UCSD-AML1 (cell line): ENCODE data around the gene JPH3.

ENCODE experiments used
- DNase-seq: peaks from one replicate; lab custom pipeline; 2025; ENCODE audit not compliant: unreplicated experiment; lab: John Stamatoyannopoulos, UW

Gene JPH3

DNA sequence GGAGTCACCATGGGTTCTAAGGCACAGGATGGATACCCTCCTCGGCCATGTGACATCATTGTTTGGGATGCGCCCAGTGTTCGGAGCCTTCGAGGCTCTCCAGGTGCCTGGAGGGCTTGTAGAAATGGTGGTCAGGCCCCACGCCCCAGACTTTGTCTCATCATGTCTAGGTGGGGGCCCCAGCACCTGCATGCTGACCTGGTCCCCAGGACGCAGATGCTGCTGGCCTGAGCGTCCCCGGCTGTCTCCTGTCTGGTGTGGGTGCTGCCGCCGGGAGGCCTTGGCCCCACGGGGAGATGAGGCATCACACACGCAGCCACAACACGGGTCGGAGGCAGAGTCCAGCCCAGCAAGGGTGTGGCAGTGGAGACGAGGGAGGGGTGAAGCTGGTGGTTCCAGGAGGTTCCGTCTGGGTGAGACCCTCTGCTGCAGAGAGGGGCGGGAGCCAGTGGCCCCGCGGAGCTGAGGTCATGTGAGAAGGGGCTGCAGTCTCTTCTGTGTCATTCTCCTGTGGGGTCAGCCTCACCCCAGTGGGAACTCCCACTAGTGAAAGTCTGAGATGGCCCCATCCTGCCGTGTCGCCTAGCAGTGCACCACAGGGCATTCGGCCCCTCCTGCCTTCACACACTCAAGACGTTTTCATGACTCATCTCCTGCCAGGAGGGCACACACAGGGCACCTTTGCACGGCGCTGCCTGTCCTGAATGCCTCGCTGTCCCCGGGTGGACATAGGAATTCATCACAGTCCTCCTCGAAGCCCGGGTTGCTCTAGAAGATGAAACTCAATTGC, 46.6 kb downstream of the JPH3 start:
- no peak for DNase-seq

DNA sequence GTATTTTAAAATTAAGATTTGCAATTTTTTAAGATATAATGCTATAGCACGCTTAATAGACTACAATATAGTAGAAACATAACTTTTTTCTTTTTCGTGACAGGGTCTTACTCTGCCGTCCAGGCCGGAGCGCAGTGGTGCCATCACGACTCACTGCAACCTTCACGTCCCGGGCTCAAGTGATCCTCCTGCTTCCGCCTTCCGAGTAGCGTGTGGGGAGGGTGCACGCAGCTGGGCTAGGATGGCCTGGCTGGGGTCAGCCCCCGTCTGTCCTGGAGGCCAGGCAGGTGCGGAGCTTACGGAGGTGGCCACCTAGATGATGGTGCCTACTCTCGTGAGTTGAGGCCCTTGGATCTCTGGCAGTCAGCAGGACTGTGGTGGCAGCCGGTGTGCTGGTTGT, 50.1 kb downstream of the JPH3 start:
- DNase-seq, result no peak

DNA sequence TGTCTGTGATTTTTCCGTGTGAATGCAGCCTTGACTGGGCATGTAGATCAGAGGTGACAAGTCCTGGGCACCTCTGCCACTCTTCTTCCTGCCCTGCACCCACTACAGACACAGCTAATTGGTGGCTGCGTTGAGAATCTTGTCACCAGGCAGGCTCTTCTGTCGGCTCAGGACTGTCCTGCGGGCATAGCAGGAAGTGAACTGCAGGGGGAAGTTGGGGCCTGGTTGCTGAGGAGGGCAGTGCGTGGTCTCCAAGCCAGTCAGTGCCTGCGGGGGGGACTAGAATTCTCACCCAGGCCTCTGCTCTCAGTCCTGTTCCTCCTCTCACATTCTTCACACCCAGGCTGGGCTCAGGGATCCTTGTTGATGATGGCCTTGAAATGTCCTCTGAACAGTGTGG, 50.5 kb downstream of the JPH3 start:
- no peak for DNase-seq

DNA sequence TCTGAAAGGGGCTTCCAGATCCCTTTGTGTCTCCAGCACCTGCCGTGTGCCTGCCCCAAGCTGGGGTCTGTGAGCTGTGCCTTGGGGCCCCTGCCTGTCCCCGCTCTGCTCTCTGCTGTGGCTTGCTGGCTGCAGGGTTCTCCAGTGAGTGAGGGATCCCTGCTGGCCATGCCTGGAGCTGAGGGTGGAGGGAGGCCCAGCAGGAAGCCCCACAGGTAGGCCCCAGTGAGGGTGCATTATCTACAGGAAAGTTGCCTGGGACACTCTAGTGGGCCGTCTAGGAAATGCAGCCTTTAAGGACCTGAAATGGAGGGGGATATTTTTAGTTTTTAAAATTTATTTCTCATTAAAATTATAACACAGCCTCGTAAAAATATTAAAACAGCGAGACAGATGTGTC, 50.9 kb downstream of the JPH3 start:
- DNase-seq, result no peak

DNA sequence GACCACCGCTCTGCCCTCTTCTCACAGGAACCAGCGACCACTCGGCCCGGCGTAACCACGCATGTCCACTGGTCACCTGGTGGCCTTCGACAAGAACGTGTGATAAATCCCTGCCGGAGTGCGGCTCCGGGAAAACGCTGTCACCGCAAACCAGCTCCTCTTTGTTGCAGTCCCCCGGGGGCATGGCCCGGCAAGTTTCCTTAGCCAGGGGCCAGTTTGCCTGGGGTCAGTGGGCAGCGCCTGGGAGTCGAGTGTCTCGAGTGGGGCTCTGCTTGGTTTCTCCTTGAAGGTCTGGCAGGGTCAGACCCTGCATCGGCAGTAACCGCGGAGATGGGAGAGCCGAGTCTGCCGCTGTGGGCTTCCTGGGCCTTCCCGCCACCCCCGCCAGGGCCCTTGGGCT, 52.5 kb downstream of the JPH3 start:
- no peak for DNase-seq

DNA sequence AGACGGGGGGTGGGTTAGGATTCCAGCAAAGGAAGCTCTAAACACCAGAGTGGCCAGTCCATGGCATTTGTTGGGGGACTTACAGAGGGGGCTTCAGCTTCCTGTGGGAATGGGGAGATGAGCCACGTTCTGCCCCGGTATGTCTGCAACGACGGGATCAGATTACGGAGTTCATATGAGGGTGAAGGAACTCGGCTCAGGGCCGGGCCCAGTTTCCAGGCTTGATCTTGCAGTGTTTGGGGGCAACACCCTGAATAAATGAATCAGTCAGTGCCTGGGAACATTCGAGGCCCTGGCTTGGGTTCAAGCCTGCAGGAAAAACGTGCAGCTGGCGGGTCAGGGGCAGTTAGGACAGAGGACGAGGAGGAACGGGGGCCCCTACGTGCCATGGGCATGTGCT, 54.0 kb downstream of the JPH3 start:
- no peak for DNase-seq

DNA sequence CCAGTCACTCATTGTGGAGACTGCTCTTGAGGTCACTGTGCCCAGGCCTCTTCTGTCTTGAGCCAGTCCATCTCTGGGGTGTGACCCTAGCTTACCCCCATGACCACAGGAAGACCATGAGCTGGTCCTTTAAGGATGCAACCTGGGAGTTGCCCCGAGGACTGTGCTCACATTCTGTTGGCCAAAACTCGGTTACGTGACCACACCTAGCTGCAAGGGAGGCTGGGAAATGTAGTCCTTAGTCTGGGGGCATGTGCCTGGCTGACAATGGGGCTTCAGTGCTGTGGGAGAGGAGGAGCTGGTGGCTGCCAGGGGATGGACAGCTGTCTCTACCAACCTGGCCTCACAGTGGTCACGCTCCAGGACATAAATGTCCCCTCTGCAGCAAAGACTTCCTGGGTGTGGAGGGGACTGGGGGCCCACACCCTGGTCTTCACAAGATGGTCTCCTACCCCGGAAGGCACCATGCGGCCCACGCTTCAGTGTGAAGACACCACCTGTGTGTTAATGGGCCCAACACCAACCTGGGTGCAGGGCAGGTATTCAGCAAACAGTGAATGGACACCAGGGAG, 55.4 kb downstream of the JPH3 start:
- DNase-seq, result no peak

DNA sequence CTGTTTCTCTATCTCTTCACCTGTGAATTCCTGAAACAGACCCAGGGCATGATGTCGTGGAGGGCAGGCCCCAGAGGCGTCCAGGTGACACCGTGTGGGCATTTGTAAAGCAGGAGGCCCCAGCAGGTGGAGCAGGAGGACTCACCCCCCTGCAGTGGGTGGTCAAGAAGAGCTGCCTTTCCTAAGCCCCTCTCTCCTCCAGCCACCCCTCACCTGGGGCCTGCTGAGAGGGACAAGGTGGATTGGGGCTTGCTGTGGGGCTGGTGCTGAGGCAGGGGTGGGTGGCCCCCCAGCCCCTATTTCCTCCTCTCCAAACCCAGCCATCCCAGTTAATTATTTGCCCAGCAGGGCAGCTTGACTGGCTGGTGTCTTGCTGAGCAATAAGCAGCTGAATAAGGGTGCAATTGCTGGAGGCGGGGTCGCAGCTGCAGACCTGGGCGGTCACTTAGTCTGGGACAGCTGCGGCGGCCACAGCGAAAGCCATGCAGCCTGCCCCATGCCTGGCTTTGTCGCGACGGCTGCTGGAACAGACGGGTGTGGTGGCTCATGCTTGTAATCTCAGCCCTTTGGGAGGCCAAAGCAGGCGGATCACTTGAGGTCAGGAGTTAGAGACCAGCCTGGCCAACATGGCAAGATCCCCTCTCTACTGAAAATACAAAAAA, 56.4 kb downstream of the JPH3 start:
- DNase-seq, result no peak

DNA sequence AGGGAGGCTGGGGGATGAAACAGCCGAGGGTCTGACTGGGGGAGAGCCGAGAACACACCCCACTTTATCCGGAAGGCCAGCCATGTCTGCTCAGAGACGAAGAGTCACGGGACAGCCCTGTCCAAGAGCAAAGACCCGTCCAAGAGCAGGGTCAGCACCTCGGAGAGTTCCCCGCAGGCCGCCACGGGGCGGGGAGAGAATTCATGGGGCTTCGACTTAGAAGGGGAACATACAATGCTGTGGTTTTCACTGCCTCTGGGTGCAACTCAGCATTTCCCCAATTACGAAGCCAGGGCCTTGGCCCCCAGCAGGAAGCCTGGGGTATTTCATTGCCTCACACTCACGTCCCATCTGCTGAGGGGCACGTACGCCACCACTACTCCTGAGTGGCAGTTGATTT, 59.3 kb downstream of the JPH3 start:
- DNase-seq, result peak; percentile 73

DNA sequence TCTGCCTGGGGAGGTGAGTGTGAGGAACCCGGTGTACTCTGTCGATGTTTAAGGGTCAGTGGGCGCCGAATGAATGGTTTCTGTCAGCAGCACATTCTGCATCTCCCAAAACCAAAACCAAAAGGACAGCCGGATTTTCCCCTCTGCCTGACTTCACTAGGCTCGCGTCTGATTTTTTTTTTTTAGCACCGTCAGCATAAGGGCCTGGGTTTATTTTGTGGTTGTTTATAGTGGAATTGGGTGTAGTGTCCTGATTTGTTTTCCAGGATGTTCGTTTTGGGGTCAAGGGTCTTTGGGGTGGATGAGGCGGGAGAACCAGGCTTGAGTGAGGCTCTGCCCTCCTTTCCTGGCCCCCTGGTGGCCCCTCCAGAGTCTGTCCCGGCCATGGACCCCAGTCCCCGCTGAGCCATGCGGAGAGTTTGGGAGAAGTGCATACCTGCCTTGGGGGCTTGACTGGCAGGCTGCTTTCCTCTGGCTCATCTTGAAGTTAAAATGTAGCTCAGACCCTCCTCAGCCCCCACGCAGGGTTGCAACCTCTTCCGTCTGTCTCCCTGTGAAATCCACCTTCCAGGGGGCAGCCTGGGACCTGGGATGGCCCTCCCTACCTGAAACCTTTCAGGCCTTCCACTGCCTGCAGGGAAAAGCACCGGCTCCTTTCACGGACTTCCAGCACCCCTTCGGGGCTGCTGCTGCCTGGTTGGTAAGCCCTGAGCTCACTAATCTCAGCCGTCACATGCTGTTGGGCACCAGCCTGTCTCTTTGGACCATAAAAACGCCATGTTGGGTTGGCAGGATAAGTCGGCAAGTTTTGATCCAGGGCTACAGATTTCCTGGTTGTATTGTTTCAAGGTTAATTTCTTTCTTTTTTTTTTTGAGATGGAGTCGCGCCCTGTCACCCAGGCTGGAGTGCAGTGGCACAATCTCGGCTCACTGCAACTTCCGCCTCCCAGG, 60.2 kb downstream of the JPH3 start:
- no peak for DNase-seq

DNA sequence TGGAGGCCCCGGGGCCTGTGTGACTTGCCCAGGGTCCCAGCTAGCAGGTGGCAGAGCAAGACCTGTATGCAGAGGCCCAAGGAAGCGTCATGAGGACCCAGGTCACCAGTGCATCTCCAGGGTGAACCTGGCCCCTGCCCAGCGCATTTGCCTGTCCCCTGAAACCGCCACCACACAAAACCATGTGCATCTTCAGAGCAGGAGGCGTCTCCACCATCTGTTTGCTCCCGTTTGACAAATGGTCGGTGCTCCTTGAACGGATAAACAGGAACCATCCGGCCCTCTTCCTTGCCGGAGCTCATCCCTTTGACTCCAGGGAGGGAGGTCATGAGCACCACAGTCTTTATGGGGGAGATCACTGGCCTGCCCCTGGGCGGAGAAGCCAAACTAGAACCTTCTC, 62.5 kb downstream of the JPH3 start:
- no peak for DNase-seq

DNA sequence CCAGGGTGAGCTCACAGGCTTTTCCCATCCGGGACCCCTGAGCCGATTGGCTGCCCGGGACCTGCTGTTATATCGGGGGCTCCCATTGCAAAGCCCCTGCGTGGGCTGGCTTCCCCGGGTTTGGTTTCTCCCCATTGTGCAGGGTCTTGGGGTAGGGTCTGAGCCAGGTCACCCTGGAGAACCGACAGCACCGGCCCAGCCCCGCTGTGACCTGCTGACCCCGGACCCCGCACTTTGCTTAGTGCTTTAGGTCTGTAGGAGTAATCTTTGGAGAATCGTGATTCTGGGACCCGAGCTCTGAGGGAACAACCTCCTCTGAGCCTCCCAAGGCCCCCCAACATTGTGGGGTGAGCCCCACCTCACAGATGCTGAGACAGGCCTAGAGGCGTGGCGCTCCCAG, 62.9 kb downstream of the JPH3 start:
- no peak for DNase-seq

DNA sequence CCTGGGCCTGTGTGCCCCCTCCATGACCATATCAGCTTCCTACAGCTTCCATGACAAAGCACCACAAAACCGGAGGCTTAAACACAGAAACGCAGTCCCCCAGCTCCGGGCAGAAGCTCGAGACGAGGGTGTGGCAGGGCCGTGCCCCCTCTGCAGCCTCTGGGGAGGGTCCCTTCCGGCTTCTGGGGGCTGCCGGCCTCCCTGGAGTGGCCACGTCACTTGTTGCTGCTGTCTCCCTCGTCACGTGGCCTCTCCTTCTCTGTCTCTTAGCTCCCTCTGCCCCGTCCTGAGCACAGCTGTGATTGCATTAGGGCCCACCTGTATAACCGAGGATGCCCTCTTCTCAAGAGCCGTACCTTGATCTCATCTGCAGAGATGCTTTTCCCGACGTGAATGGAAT, 64.6 kb downstream of the JPH3 start:
- no peak for DNase-seq

DNA sequence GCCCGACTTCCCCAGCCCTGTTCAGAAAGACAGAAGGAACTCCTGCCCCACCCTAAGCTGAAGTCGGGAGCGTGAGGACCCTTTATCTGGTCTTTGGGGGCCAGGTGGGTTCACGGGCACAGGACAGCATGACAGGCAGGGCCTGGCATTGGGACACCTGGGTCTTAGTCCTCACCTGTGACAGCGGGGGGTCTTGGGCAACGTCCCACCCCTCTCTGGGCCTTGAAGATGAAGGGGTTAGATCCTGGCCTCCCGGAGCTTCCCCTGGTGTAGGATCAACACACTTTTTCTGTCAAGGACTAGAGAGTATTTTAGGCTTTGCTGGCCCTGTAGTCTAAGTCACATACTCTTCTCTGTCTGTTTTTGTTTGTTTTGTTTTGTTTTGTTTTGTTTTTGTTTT, 65.1 kb downstream of the JPH3 start:
- no peak for DNase-seq

DNA sequence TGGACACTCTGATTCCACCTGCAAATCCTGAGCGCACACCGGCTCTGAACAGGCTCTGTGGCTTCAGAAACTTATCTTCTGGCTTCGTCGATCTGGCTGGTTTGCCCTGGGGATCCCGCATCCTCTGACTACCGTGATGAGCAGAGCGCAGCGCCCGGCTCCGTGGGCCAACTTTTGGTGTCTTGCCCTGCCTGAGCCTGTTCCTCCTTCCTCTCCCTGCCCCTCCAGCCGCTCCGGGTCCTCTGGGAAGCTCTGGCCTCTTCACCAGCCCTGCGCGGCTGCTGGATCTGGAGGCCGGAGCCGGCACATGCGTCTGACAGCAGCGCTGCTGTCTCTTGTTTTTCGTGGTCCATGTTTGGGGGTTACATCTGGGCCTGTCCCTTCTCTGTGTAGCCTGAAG, 65.6 kb downstream of the JPH3 start:
- no peak for DNase-seq

DNA sequence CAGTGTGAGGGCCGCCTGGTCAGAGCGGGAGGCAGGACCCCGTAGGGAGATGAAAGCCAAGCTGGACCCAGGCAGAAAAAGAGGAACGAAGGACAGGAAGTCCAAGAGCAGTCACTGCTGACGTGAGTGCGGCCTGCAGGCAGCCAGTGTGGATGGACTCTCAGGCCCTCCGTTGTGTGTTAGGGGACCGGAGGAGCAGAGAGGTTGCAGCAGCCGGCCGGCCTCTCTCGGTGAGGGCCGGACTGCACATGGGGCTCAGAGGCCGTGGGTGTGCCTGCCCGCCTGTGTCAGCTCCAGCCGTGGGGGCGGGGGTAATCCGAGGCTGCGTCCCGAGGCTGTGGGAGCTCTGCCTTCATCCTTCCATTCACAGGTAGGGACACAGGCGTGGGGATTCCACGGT, 67.4 kb downstream of the JPH3 start:
- DNase-seq, result no peak

DNA sequence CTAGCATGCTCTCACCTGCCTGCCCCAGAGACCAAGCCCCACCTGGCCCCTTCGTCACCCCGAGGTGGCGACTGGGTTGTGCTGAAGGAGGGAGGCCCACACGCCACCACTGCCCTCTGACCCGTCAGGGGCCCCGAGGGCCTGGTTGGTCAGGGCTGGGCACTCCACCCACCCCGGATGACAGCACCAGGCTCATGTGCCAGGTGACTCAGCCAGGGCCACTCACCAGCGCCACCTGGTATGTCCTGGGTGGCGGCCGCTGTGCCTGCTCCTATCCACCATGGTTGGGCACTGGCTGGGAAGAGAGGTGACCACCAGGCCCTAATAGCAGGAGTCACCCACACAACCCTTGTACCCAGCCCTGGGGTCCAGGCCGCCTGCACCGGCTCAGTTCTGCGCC, 68.9 kb downstream of the JPH3 start:
- DNase-seq, result no peak

DNA sequence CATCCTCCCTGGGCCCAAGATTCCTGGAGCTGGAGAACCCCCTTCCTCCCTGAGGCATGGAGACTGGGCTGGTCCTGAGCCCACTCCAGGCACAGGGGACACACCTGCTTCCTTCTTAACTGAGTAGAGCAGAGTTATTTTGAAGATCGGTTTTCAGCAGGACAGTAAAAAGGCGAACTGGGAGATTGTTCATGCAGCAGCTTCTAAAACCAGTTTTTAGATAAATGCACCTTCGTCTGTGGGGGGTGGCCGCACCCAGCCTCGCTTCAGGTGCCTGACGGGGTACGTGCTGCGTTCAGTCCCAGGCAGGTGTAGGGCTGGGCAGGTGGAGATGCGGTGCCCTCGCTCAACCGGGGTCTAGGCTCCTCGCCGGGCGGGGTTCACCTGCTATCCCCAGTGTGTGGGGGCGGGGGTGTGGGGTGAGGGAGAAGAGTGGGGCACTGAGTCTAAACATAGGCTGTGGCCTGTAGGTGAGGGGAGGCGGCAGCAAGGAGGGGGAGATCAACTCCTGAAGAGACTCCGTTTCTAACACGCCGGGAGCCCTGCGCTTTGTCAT, 69.5 kb downstream of the JPH3 start:
- no peak for DNase-seq

DNA sequence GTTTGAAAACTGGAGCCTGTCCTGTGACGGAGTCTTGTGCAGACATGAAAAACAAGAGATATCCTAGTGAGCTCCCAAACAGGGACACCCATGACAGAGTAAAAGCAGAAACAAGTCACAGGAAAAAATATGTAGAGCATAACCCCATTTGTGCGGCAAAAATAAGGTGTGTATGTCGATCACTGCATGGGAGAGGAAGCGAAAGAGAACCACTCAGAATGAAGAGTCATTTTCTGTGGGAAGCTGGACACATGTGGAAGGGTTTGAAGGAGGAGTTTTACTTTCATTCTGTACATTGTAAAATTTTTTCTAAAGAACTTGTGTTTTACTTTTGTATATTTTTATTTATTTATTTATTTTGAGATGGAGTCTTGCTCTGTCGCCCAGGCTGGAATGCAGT, 72.1 kb downstream of the JPH3 start:
- DNase-seq, result no peak

DNA sequence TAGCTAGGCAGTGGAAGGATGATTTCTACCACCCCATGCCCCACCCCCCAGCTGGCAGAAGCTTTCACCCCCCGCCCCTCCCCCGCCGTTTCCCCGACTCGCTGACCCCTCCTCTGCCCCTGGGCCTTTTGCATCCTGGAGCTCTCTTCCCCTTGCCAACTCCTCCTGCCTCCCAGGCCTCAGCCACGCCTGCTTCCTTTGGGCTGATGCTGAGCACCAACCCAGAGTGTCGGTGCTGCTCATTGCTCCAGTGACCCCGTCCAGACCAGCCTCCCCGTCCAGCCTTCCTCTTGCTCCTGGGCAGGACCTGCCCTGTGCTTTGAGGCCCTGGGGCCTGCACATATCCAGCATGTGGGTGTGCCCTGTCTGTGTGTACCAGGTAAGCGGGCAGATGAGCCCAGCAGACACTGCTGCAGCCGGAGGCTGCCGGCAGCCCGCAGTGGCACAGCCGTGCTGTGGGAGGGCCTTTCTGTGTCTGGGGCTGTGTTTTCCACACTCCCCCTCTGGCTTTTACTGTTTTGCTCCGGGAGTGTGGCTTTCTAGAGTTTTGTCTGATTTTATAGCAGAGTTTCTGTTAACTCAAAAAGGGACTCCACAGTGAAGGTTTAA, 72.9 kb downstream of the JPH3 start:
- no peak for DNase-seq

DNA sequence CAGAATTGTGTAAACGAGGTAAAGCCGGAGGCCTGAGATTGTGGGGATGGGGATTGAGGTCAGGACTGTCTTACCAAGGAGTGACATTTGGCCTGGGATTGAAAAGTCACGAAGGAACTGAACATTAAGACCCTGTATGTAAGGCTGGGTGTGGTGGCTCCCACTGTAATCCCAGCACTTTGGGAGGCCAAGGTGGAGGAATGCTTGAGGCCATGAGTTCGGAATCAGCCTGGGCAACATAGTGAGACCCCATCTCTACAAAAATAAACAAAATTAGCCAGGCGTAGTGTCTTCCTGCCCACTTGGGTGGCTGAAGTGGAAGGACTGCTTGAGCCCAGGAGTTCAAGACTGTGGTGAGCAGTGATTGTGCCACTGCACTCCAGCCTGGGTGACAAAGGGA, 75.5 kb downstream of the JPH3 start:
- no peak for DNase-seq
